ENCODE data around the gene F2RL1.

- TF ChIP-seq CTCF (IDR thresholded peaks at IDR 0.05) (no peak), EZH2 (IDR thresholded peaks at IDR 0.05; ENCODE audit: borderline replicate concordance, insufficient read depth, low read depth, low read length, poor library complexity, severe bottlenecking) (no peak)
Measured at GRCh38 chr5:76836585-76836984, 17.8 kb downstream of the F2RL1 start.
